Hepatocyte (in vitro differentiated cells): ENCODE data around the gene NR5A1. TPM values are rescaled to one million over a fixed set of nuclear protein-coding genes. Genes with fewer than 3 reads are reported as not detected.

Source experiments
- DNase-seq: peaks from one replicate; pipeline ENCODE4 v3.0.0-alpha.2; 2016; ENCODE audit warnings: low spot score
- H2AFZ ChIP-seq: fragments of 200-600 bp; sonication (generic); 2 replicates; pipeline ENCODE4 v1.6.0; 2016; ENCODE audit warnings: antibody characterized with exemption, mild to moderate bottlenecking
- H3K27ac ChIP-seq: fragments of 200-600 bp; sonication (generic); 2 replicates; pipeline ENCODE4 v1.5.1; 2016; ENCODE audit warnings: mild to moderate bottlenecking
- H3K27me3 ChIP-seq: fragments of 200-600 bp; sonication (generic); 2 replicates; pipeline ENCODE4 v1.6.1; 2016
- H3K36me3 ChIP-seq: fragments of 200-600 bp; sonication (generic); replicated peaks from 2 replicates; pipeline ENCODE4 v1.5.1; 2016; ENCODE audit warnings: low read depth; ENCODE audit not compliant: insufficient read depth
- H3K4me1 ChIP-seq: fragments of 200-600 bp; sonication (generic); 2 replicates; pipeline ENCODE4 v1.5.1; 2016; ENCODE audit warnings: mild to moderate bottlenecking, moderate library complexity; ENCODE audit not compliant: insufficient read depth
- H3K4me2 ChIP-seq: fragments of 200-600 bp; sonication (generic); 2 replicates; pipeline ENCODE4 v1.6.0; 2016
- H3K4me3 ChIP-seq: fragments of 200-600 bp; sonication (generic); 2 replicates; pipeline ENCODE4 v1.5.1; 2016; ENCODE audit warnings: mild to moderate bottlenecking
- H3K79me2 ChIP-seq: fragments of 200-600 bp; sonication (generic); 2 replicates; pipeline ENCODE4 v1.6.0; 2017; ENCODE audit warnings: mild to moderate bottlenecking
- H3K9me2 ChIP-seq: fragments of 200-600 bp; sonication (generic); replicated peaks from 2 replicates; pipeline ENCODE4 v1.6.0; 2017; ENCODE audit warnings: mild to moderate bottlenecking; ENCODE audit not compliant: insufficient read depth
- H3K9me3 ChIP-seq: fragments of 200-600 bp; sonication (generic); 2 replicates; pipeline ENCODE4 v1.5.1; 2016; ENCODE audit warnings: low read depth, mild to moderate bottlenecking
- H4K20me1 ChIP-seq: fragments of 200-600 bp; sonication (generic); 2 replicates; pipeline ENCODE4 v1.6.0; 2016; ENCODE audit warnings: mild to moderate bottlenecking; ENCODE audit not compliant: insufficient read depth, poor library complexity, severe bottlenecking
- EZH2 ChIP-seq: fragments of 200-600 bp; sonication (generic); IDR thresholded peaks from 2 replicates; pipeline ENCODE4 v1.6.1; 2016; ENCODE audit warnings: antibody characterized with exemption, mild to moderate bottlenecking, borderline replicate concordance
- EZH2phosphoT487 ChIP-seq: fragments of 200-600 bp; sonication (generic); IDR thresholded peaks from one replicate; pipeline ENCODE4 v1.6.1; 2018; ENCODE audit warnings: antibody characterized with exemption, mild to moderate bottlenecking, low read depth, moderate library complexity; ENCODE audit not compliant: unreplicated experiment, severe bottlenecking
- WGBS: methylation state at CpG from one replicate; pipeline ENCODE4 v1.1.6; 2016; ENCODE audit warnings: low lambda C conversion rate; ENCODE audit errors: missing lambda C conversion rate; 5-methylcytosine and 5-hydroxymethylcytosine counted together
- polyA plus RNA-seq: library from polyadenylated mRNA; unstranded; fragments of >200 nt; fragmentation: Nextera tagmentation; extraction: Ambion mirVana; gene quantifications from 2 replicates; pipeline ENCODE4 v1.2.1, GENCODE V29; 2016
- total RNA-seq: library from RNA; depleted of rRNA; stranded (reverse); fragments of >200 nt; gene quantifications from 2 replicates; pipeline ENCODE4 v1.2.3, GENCODE V29; 2014
- TF ChIP-seq, protein P1 (sequence below): fragments of 200-600 bp; sonication (generic); IDR thresholded peaks from 2 replicates; pipeline ENCODE4 v1.5.1; 2016; ENCODE audit warnings: antibody characterized with exemption, mild to moderate bottlenecking; ENCODE audit not compliant: poor library complexity

Gene NR5A1
- total and polyA plus RNA-seq, 2 experiments from 2014 or later: 0.07 to 0.36 TPM

DNA sequence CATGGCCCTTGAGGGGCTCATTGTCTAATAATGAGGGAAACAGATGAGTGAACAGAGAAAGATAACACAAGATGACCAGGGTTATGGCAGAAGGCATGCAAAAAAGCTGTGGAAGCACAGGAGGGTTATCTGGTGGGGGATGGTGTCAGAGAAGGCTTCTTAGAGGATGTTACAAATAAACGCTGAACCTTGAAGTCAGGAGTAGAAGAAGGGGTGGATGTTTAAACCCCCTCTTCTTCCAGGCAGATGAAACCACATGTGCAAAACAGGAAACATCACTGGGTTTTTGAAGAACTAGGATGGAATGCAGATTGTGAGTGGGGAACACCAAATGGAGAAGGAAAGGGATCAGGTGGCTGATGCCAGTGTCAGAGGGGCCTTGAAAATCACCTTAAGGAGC is 41.8 kb upstream of the NR5A1 start:
- no peak for DNase-seq
- Histone ChIP-seq H3K4me2 (no peak overlapping the region), H3K36me3 (no peaks in the 10 kb centered on the region), H3K79me2 (no peaks in the 10 kb centered on the region), H3K9me3 (no peaks in the 10 kb centered on the region), H3K27me3 (no peaks in the 10 kb centered on the region), H3K9me2 (no peaks in the 10 kb centered on the region), H2AFZ (no peak overlapping the region), H4K20me1 (no peaks in the 10 kb centered on the region), H3K4me3 (no peak overlapping the region), H3K4me1 (no peaks in the 10 kb centered on the region), H3K27ac (no peak overlapping the region)
- WGBS: 88% methylated on average over 1 of the region's 1 CpG
- TF ChIP-seq EZH2 (no peak), EZH2phosphoT487 (no peak)
- TF ChIP-seq, protein P1, sequence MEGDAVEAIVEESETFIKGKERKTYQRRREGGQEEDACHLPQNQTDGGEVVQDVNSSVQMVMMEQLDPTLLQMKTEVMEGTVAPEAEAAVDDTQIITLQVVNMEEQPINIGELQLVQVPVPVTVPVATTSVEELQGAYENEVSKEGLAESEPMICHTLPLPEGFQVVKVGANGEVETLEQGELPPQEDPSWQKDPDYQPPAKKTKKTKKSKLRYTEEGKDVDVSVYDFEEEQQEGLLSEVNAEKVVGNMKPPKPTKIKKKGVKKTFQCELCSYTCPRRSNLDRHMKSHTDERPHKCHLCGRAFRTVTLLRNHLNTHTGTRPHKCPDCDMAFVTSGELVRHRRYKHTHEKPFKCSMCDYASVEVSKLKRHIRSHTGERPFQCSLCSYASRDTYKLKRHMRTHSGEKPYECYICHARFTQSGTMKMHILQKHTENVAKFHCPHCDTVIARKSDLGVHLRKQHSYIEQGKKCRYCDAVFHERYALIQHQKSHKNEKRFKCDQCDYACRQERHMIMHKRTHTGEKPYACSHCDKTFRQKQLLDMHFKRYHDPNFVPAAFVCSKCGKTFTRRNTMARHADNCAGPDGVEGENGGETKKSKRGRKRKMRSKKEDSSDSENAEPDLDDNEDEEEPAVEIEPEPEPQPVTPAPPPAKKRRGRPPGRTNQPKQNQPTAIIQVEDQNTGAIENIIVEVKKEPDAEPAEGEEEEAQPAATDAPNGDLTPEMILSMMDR: no peak

DNA sequence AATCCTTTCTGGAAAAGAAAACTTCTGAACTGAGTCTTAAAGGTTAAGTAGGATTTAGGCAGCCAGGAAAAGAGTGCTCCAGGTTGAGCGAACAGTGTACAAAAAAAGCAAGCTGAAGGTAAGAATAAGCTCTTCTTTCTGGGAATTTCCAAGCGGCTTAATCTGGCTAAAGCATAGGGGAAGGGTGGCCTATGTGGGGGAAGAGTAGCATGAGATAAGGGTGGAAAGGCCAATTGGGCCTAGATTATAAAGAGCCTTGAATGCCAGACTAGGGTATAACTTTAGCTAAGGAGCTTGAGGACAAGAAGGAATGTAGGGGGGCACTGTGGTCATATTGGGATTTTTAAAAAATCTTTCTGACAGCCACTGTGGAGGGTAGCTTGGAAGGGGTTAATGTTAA is 37.3 kb upstream of the NR5A1 start:
- 94% methylated on average over 2 of the region's 2 CpGs for WGBS
- no peaks in the 10 kb centered on the region for H3K36me3 ChIP-seq
- no peak for DNase-seq
- H3K4me2 ChIP-seq: no peak overlapping the region
- H3K27me3 ChIP-seq: no peaks in the 10 kb centered on the region
- H3K9me2 ChIP-seq: no peaks in the 10 kb centered on the region
- H3K27ac ChIP-seq: no peak overlapping the region
- H4K20me1 ChIP-seq: no peaks in the 10 kb centered on the region
- no peak overlapping the region for H2AFZ ChIP-seq
- no peaks in the 10 kb centered on the region for H3K9me3 ChIP-seq
- H3K79me2 ChIP-seq: no peaks in the 10 kb centered on the region
- TF ChIP-seq EZH2phosphoT487 (no peak), EZH2 (no peak)
- TF ChIP-seq, protein P1: no peak
- no peak overlapping the region for H3K4me3 ChIP-seq
- no peaks in the 10 kb centered on the region for H3K4me1 ChIP-seq

DNA sequence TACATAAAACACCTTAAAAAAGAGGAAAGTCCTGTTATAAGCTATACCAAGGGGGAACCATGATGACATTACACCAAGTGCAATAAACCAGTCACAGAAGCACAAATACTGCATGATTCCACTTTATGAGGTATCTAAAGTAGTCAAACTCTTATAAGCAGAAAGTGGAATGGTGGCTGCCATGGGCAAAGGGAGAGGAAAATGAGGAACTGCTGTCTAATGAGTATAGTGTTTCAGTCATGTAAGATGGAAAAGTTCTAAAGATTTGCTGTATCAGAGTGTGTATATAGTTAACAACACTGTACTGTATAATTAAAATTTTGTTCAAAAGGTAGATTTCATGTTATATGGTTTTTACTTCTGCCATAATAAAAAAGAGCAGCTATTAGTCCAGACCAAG is 34.6 kb upstream of the NR5A1 start:
- TF ChIP-seq, protein P1: no peak
- TF ChIP-seq EZH2: no peak
- TF ChIP-seq EZH2phosphoT487: no peak
- H3K9me3 ChIP-seq: no peaks in the 10 kb centered on the region
- no peaks in the 10 kb centered on the region for H3K79me2 ChIP-seq
- no peak overlapping the region for H3K4me3 ChIP-seq
- no peak overlapping the region for H3K27ac ChIP-seq
- no peaks in the 10 kb centered on the region for H3K27me3 ChIP-seq
- no peaks in the 10 kb centered on the region for H3K4me1 ChIP-seq
- no peaks in the 10 kb centered on the region for H4K20me1 ChIP-seq
- H2AFZ ChIP-seq: no peak overlapping the region
- no peak for DNase-seq
- H3K4me2 ChIP-seq: no peak overlapping the region
- H3K9me2 ChIP-seq: no peaks in the 10 kb centered on the region
- H3K36me3 ChIP-seq: no peaks in the 10 kb centered on the region

DNA sequence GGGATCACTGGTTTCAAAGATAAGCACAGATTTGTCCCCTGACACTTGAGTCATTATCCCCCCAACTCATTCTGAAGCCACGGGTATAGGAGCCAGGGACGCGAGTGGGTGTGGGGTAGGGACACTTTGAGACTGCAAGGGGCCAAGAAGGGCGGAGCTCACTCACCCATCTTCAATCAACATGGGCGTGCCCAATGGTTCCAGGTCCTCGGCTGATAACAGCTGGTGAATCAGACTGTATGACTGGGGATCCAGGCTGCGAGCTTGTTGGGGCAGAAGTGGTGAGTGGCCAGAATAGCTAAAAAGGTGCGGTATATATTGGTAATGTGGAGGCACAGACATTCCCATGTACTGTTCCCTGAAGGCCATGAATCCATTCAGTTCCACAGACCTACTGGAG is 30.7 kb upstream of the NR5A1 start:
- WGBS: 86% methylated on average over 8 of the region's 8 CpGs
- TF ChIP-seq, protein P1: no peak
- no peak for TF ChIP-seq EZH2phosphoT487
- H3K36me3 ChIP-seq: no peaks in the 10 kb centered on the region

More for the DNA sequence above, 30.7 kb upstream of the NR5A1 start:
- H3K27ac ChIP-seq: no peak overlapping the region
- no peaks in the 10 kb centered on the region for H3K27me3 ChIP-seq
- H3K4me1 ChIP-seq: no peaks in the 10 kb centered on the region
- no peaks in the 10 kb centered on the region for H3K79me2 ChIP-seq
- H3K9me2 ChIP-seq: no peaks in the 10 kb centered on the region
- no peaks in the 10 kb centered on the region for H4K20me1 ChIP-seq
- no peak overlapping the region for H3K4me3 ChIP-seq
- no peak for DNase-seq
- H3K9me3 ChIP-seq: no peaks in the 10 kb centered on the region
- no peak overlapping the region for H2AFZ ChIP-seq
- H3K4me2 ChIP-seq: no peak overlapping the region
